ENCODE measurements around the gene SIK1.
"Not testable (repeated sequence)": the region's sequence is repeated elsewhere in the genome, so short reads cannot be mapped to it uniquely, and the experiment has no call there.

The SIK1 gene

DNA sequence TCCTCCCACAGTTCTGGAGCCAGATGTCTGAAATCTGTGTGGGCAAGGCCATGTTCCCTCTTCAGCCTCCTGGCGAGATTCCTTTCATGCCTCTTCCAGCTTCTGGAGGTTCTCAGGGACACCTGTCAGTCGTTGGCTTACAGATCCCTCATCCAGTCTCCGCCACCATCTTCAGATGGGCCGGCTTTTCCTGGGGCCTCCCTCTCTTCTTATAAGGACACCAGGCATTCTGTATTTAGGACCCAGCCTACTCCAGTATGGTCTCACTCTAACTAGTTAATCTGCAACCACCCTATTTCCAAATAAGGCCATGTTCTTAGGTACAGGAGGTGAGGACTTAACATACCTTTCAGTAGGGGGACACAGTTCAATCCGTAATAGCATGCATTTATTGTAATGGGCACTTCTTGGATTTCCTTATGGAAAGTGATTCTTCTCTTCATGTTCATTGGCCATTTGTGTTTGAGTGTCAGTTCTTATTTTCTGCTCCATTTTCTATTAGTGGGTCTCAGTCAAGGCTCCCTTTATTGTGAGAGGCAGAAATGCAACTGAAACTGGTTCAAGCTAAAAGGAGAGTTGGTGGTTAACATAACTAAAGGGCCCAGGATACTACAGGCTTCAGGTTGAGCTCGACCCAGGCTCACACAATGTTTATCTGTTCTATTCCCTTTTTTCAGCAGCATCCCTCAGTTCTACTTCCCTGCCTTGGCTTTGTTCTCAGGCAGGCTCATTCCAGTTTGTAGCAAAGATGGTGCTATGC lies 12.6 kb upstream of the SIK1 start:
- DNase-seq: not testable (repeated sequence)

DNA sequence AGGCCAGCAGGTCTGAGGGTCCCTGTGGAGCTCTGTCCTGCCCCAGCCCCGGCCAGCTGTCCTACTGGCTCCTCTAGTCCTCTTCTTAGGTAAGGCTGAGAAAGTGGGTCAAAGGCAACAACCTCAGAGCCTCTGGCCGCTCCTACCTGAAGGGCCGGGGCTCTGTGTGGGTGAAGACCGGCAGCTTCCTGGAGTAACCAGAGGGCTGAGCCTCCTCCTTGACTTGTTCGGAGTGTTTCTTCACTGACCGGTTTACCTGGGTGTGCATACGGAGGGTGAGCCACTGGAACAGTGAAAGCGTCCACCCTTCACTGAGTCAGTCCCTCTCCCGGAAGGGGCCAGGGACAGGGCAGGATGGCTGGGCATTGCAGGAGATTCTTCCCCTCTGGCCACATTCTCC lies 9.3 kb upstream of the SIK1 start:
- not testable (repeated sequence) for DNase-seq

DNA sequence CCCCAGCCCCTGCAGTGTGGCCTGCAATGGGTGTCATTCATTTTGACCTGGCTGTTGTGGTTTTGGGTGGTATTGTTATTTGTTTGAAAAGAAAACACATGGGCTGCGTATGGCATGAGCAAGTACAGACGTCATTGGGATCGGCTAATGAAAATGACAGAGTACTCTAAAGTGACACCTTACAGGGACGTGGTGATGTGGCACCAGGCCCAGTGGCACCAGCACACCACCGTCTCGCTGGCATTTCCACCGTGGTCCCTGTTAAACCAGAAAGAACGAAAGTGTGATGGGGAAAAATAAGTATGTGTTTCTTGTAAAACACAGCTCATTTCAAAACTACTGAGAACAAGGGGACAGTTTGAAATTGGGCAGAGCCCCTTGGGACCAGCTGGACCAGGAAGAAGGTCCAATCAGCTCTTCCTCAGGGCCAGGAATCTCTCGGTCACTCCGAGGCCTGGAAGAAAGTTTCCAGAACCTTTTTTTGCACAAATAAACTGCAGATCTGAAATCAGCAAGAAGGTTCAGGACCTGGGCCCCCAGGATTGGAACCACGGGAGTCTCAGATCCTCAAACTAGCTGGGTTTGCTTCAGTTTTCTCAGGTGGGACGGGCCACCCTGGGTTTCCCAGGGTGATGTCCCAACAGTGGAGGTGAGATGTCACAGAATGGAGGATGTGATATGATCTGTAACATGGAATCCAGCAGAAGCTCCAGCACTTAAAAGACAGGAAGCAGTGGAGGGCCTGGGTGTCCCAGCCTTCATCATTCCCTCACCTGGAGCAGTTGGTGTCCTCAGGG lies 6.6 kb upstream of the SIK1 start:
- DNase-seq: not testable (repeated sequence)

DNA sequence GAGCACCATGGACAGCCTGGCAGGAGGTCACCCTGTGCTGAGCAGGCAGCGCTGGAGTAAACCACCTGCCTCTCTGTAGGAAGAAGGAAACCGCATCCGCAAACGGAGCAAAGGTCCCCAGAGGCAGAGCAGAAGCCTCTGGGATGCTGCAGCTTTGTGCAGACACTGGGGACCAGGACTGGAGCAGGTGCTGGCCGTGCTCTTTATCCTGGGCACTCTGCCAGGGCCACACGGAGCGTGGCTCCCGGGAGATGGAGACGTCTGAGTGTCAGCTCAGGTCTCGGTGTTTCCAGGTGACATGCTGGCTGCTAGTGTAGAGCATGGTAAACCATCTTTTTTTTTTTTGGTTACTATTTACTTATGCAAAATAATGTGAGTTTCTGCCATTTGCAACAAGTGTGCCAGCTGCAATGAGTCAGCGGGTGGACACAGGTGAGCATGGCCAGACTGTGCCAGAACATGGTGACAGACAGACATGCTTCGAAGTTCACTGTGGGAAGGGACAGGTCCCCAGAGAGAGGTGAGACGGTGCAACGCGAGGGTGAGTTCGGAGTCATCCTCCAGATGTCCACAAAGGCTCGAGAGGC lies 4.0 kb upstream of the SIK1 start:
- not testable (repeated sequence) for DNase-seq

DNA sequence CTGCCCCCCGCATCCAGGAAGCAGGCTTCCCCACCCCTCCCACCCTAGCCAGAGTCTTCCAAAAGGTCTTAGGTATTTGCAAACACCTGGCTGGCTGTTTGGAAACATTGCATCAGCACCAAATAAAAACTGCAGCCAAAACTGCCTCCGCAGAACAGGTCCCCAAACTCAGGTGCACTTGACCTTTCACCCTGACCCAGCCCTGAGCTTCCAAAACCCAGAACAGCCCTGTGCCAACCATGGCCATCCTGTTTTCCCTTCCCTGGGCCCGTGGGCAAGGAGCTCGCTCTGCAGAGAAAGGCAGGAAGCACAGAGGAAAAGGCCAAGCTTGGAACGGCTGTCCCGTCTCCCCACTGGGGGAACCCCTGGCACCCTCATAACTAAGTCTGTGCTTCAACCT lies 2.0 kb upstream of the SIK1 start:
- DNase-seq: not testable (repeated sequence)

DNA sequence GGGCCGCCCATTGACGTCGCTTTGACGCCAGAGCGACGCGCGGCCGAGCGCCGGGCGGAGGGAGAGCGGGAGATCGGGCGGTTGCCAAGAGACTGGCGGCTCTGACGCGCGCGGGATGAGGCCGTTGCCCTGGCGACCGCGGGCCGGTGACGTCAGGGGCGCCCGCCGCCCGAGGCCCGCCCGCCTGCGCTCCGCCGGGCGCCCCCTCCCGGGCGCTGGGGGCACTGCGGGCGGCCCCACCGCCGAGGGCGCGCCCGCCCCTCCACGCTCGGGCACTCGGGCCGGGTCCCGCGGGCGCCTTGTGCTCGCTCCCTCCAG lies 270 bp upstream of the SIK1 start:
- not testable (repeated sequence) for DNase-seq

DNA sequence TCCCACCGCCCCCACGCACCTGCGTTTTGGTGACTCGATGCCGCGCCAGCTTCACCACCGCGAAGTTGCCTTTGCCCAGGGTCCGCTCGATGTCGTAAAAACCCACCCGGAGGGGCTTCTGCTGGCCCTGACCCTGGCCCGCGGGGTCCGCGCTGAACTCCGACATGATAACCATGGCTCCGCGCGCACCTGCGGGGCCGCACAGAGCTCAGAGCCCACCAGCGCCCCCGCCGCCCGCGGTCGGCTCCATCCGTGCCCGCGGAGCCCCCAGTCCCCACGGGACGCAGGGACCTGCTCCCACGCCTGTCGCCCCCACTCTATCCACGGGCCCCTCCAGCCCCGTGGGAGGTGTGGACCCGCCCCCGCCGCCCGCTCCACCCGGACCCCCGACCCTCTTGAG lies 927 bp downstream of the SIK1 start:
- not testable (repeated sequence) for DNase-seq

DNA sequence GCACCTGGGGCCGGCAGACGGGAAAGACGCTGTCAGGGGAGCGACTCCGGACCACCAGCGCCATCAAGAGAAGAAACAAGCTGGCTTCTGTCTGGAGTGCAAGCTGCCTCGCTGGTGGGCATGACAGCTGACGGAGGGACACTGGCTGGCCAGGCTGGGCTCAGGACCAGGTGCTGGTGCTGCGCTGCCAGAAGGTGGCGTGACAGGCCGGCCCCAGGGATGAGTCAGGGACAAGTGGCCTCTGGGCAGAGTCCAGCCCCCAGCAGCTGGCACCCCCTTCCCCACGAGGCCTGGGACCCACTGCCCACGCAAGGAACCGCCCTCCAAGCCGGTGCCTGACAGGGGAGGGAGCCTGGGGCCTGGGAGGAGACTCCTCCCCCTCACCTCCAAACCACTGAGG lies 7.5 kb downstream of the SIK1 start:
- not testable (repeated sequence) for DNase-seq

DNA sequence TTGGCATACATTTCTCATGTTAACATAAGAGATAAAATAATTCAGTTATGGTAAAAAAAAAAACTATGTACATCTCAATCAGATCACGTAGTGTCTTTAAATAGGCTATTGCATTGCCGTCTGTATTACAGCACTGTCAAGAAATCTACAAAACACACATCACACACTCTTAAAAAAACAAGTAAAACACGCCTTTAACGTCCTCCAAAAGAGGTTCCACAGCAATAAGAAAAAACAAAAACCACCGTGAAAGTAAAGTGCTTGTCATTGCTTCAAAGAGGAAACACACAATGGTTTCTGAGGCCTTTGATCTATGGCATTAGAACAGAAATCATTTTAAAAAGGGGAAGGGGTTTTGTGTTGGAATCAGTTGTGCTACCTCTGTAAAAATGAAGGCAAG lies 12.4 kb downstream of the SIK1 start:
- not testable (repeated sequence) for DNase-seq

DNA sequence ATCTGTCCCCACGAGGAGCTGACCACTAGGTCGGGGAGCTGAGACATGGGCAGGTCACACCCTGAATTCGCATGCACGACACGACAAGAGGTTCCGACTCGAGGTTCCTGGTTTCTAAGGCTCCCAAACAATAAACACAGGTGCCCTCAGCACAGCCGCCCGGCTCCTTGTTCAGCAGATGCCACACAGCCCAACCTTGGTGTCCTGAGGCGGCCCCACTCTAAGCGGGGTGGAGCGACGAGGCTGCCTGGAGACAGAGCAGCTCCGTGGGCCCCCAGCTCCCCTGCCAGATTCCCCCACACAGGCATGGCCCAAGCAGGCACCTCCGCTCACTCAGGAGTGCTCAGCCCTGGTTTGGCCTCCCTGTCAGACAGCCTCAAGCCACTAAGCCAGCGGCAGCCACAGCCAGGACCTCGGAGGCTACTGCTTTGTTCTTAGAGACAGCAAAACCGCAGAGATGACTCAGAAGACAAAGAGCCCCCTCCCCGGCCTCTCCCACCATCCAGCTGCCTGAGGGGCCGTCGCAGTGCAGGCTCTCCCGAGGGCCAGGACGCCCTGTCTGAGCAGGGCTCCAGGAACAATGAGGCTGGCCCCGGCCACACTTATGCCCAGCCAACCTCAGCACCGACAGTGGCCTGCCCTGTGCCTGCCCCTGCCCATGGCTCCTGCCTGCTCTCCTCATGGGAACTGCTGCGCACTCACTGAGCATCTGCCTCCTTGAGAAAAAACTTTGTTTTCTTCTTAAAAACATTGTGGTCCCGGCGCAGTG lies 14.7 kb downstream of the SIK1 start:
- DNase-seq: not testable (repeated sequence)

DNA sequence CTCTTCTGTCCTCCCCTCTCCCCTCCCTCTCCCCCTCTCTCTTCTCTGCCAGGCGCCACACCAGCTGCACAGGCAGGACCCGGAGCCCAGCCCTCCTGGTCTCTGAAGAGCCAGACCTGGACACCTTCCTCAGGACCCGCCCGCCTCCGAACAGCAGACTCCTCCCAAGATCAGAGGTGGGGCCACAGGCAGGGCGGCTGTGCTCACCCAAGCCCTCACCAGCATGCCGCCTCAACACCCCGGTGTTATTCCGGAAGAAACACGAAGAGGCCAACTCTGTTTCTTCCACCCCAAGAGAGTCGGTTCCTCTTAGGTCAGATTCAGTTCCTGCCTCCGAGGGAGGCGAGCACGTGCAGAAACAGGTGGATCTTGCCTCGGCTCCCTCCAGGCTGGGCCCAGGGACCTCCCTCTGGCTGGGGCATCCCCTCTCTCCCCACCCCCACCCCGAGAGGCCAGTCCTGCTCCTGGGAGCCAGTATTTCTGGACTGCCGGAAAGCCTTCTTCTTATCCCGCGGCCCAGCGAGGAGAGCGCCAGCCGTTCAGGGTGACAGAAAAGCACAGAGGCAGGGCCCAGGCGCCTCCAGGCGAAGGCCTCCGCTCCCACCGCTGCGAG lies 16.4 kb downstream of the SIK1 start:
- not testable (repeated sequence) for DNase-seq

DNA sequence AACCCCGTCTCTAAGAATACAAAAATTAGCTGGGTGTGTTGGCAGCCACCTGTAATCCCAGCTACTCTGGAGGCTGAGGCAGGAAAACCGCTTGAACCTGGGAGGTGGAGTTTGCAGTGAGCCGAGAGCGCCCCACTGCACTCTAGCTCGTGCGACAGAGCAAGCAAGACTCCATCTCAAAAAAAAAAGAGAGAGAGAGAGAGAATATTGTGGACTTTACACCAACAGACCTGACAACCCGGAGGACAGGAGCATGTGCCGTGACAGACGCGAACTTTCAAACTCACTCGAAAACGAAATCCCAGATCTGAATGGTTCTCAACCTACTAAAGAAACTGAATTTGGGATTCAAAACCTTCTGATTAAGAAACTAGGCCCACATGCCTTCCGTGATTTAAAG lies 19.8 kb downstream of the SIK1 start:
- DNase-seq: not testable (repeated sequence)

DNA sequence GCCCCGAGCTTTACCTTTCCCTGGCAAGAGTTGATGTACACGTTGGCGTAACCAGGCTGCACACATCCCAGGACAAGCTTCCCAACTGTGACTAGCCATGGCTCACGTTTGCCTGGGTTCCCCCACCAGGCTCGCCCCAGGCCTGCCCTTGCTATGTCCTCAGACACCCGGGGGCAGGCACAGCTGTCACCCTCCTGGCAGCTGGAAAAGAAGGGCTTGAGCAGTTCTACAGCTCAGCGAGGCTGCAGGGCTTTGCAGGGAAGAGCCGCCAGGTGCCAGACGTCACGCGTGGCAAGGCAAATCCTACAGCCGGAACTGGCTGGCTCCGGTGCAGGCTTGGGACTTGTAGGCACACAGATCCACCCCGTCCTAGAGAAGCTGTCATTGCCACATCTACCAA lies 22.5 kb downstream of the SIK1 start:
- DNase-seq: not testable (repeated sequence)

DNA sequence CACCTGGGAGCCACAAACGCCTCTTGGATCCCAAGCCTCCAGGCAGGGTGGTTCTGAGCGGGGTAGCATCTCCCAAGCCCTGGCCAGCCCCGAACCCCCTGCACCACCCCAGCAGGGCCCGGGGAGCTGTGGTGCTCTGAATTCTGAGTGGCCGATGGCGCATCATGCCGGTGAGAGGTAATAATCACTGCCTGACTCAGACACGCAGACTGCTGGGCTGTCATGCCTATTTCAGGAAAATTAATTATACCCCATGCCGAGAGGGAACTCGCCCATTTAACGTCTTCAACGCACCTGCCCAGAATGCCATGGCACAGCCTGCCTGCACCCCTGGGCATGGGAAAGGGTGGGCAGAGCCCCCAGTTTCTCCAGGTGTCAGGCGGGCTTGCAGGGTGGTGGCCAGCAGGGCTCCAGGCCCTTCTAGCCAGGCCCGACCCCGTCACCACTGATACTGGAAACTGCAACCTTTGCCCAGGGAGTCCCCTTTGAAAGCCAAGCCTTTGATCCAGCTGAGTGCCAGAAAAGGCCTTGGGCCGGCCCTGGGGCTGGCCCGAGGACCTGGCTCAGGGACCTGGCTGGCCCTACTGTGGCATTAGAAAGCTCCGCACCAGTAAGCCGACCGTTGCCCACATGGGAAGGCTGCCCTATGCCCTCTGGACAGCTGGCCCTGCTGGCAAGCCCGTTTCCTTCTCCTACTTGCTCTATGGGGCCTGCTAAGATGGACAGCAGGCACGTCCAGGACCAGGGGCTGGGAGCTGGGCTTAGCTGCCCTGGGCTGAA lies 23.1 kb downstream of the SIK1 start:
- DNase-seq: not testable (repeated sequence)

DNA sequence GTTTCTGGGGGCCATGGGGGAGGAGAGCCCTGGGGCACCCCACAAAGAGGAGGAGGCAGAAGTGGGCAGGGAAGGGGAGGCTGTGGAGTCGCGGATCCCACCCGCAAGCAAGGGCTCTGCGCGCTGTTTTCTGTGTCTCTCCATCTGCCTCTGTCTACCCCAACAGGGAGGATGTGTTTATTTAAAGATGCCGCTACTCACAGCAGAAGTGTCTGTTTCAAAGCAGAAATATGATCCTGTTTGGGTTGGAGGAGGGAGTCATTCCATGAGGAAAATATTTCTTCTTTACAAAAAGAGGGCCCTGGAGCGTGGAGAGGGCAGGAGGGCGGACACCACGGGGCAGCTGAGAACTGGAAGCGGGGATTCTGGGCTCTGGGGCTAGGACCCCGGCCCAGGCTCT lies 25.8 kb downstream of the SIK1 start:
- not testable (repeated sequence) for DNase-seq

DNA sequence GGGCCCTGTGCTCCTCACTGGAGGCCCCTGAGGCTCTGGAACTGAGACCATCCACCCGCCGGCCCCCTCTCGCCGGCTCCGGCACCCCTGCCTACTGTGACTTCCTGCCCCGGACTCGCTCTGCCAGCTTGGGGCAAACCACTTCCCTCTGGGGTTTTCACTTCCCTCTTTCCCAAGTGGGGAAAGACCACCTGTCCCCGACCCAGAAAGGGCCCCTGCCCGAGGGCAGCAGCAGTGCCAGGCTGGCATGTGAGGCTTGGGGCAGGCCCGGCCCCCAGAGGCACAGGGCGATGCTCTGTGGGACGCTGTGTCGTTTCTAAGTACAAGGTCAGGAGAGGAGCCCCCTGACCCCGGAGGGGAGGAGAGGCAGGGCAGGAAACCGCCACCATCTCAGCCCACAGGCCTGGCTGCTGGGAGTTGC lies 27.3 kb downstream of the SIK1 start:
- not testable (repeated sequence) for DNase-seq

DNA sequence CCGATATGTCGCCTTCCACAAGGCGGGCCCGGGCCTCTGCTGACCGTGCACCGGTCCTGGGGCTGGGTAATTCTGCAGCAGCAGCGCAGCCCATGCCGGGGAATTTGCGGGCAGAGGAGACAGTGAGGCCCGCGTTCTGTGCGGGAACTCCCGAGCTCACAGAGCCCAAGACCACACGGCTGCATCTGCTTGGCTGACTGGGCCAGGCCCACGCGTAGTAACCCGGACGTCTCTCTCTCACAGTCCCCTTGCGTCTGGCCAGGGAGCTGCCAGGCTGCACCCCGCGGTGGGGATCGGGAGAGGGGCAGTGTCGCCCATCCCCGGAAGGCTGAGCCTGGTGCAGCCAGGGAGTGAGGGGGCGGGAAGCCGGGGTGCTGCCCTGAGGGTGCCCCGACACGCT lies 27.8 kb downstream of the SIK1 start:
- not testable (repeated sequence) for DNase-seq

DNA sequence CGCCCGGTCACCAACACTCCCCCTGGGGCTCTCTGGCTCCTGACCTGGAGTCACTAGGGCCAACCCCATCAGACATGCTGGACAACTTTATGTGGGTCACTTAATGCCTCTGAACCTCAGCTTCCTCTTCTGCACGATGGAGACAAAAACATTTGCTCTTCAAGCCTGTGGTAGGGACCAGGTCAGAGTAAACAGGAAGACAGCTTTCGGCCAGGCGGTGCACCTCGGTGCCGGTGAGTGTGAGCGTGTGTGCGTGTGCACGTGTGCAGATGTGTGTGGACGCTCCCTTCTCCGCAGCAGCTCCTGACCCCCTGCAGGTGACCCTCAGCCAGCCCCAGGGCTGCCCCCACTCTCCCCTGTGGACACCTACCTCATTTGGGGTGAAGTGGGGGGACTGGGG lies 28.4 kb downstream of the SIK1 start:
- DNase-seq: not testable (repeated sequence)

DNA sequence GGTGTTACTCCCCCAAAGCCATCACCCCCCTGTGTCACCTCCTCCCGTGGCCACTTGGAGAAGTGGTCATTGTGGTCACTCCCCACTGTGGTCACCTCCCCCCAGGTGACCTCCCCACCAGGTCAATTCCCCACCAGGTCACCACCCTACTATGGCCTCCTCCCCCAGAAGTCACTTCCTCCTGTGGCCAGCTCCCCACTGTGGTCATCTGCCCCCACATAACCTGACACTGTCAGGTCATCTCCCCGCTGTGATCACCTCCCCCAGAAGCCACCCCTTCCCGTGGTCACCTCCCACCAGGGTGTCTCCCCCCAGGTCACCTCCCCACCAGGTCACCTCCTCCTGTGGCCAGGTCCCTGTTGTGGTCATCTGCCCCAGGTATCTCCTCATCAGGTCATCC lies 28.9 kb downstream of the SIK1 start:
- DNase-seq: not testable (repeated sequence)

DNA sequence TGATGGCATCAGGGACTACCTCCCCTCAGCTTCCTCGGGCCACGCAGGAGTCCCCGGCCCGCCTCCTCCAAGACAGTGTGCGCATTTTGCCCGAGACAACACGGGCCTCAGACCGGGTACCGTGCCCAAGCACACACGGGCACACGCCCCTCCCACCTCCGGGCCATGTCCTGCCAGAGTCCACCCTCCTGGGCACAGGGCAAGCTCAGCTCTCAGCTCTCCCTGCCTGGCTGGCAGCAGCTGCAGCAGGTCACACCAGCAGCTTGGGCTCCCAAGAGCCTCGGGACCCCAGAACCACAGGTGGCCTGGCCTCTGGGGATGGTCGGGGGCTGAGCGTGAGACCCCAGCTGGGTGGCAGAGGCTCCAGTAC lies 29.5 kb downstream of the SIK1 start:
- DNase-seq: not testable (repeated sequence)

DNA sequence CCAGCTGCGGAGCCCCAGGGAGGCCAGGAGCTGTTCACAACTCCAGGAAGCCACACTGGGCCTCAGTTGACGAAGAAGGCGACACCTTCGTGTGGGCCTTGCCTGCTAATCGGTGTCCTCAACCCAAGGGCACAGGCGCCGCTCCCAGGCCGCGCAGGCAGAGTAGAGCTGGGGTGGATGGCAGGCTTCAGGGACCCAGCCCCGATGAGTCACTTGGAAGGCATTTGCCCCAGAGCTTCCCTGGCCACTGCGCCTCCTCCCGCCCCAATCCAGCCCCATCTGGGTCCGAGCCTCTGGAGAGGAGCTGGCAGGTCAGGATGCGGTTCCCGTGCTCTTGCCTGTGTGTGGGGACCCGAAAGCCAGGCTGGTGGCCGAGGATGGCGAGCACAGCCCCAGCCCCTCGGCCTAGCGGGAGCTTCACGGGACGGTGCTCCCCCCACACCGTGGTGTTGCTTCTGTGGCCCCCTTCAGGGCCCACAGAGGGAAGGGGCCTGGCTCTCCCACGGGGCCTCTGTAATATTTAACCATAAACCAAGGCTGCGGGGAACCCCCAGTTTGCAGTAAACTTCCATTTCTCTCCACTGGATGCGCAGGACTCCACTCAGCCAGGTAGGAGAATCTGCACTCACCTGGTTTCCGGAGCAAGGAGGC lies 30.0 kb downstream of the SIK1 start:
- not testable (repeated sequence) for DNase-seq

All from NCI-H1417 treated with DMSO at 0.1 percent for 48 hours (cell line).